Suprapubic skin (tissue), 4 donors: Measurements from ENCODE around the gene CAPN3. TPM values are rescaled to one million over a fixed set of nuclear protein-coding genes. Genes with fewer than 3 reads are reported as not detected.

Experiments
- DNase-seq, 2 donors: peaks; one replicate each; pipeline ENCODE4 v3.0.0-alpha.2; 2019; ENCODE audit warnings: low spot score in 2 of 2
- H3K27ac ChIP-seq: fragments of 200-600 bp; sonication (generic); one replicate; pipeline ENCODE4 v1.5.1; 2019
- H3K27me3 ChIP-seq: fragments of 200-600 bp; sonication (generic); one replicate; pipeline ENCODE4 v1.5.1; 2019
- H3K36me3 ChIP-seq: fragments of 200-600 bp; sonication (generic); one replicate; pipeline ENCODE4 v1.5.1; 2019
- H3K4me1 ChIP-seq: fragments of 200-600 bp; sonication (generic); one replicate; pipeline ENCODE4 v1.5.1; 2019
- H3K4me3 ChIP-seq: fragments of 200-600 bp; sonication (generic); one replicate; pipeline ENCODE4 v1.5.1; 2019; ENCODE audit warnings: mild to moderate bottlenecking
- H3K9me3 ChIP-seq: fragments of 200-600 bp; sonication (generic); one replicate; pipeline ENCODE4 v1.5.1; 2019
- EP300 ChIP-seq: sonication (generic); formaldehyde crosslinking; IDR thresholded peaks from one replicate; pipeline ENCODE4 v1.6.1; 2017; ENCODE audit warnings: antibody characterized with exemption
- POLR2A ChIP-seq, 2 donors: fragments of 450-650 bp; IDR thresholded peaks; one replicate each; pipeline ENCODE4 v1.6.1; 2017; ENCODE audit warnings: antibody characterized with exemption in 2 of 2, mild to moderate bottlenecking in 2 of 2, moderate library complexity in 2 of 2
- POLR2AphosphoS5 ChIP-seq, 3 donors: sonication (generic); formaldehyde crosslinking; IDR thresholded peaks; one replicate each; pipeline ENCODE4 v1.6.1; 2017; ENCODE audit warnings: antibody characterized with exemption in 3 of 3
- WGBS: methylation state at CpG from one replicate; pipeline ENCODE4 v1.1.5; 2018; 5-methylcytosine and 5-hydroxymethylcytosine counted together
- total RNA-seq, 4 donors: library from RNA; depleted of rRNA; stranded (reverse); fragments of >200 nt; gene quantifications; one replicate each; pipeline ENCODE4 v1.1.0, GENCODE V29; 2016
- TF ChIP-seq, protein P1 (sequence below), 2 donors: fragments of 200-600 bp in 1 of 2; fragments of 450-650 bp in 1 of 2; sonication (generic) in 1 of 2; IDR thresholded peaks; one replicate each; pipeline ENCODE4 v1.5.1; 2016 to 2019; ENCODE audit warnings: antibody characterized with exemption in 2 of 2, mild to moderate bottlenecking in 1 of 2, moderate library complexity in 1 of 2

CAPN3 gene
- total RNA-seq, 4 donors from 2014 or later = 28.9 to 117 (median 50.1) TPM

DNA sequence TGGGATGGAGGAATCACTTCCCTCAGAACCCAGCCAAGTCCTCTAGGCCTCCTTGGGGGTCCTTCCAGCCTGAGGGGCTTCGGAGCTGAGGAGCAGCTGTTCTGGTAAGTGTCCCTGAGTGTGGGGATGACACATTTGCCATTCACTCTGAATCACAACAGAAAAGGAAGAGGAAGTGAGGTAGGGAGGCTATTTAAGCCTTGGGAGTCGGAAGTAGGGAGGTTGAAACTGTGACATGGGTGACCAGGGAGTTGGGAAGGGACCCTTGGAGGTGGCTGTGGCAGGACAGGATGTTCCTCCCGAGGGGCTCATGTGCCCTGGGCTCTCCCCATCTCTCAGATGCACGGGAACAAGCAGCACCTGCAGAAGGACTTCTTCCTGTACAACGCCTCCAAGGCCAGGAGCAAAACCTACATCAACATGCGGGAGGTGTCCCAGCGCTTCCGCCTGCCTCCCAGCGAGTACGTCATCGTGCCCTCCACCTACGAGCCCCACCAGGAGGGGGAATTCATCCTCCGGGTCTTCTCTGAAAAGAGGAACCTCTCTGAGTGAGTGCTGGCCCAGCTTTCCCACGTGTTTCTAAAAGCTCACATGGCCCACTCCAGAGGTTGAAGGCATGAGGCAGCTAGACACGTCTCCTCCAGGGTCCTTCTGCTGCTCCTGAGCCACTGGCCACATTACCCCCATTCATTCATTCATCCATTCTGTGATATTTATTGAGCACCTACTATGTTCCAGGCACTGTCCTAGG lies 43.3 kb downstream of the CAPN3 start:
- Histone ChIP-seq H3K4me1 (no peaks in the 10 kb centered on the region), H3K27ac (no peak overlapping the region), H3K9me3 (no peaks in the 10 kb centered on the region), H3K36me3 (peaks cover 26% of the 10 kb centered on the region), H3K4me3 (no peak overlapping the region), H3K27me3 (no peaks in the 10 kb centered on the region)
- DNase-seq = no peak
- WGBS = 85% methylated on average over 14 of the region's 15 CpGs
- no peak for TF ChIP-seq EP300
- no peak for TF ChIP-seq POLR2AphosphoS5 (IDR thresholded peaks at IDR 0.05)
- TF ChIP-seq POLR2A (IDR thresholded peaks at IDR 0.05) = no peak
- TF ChIP-seq, protein P1, sequence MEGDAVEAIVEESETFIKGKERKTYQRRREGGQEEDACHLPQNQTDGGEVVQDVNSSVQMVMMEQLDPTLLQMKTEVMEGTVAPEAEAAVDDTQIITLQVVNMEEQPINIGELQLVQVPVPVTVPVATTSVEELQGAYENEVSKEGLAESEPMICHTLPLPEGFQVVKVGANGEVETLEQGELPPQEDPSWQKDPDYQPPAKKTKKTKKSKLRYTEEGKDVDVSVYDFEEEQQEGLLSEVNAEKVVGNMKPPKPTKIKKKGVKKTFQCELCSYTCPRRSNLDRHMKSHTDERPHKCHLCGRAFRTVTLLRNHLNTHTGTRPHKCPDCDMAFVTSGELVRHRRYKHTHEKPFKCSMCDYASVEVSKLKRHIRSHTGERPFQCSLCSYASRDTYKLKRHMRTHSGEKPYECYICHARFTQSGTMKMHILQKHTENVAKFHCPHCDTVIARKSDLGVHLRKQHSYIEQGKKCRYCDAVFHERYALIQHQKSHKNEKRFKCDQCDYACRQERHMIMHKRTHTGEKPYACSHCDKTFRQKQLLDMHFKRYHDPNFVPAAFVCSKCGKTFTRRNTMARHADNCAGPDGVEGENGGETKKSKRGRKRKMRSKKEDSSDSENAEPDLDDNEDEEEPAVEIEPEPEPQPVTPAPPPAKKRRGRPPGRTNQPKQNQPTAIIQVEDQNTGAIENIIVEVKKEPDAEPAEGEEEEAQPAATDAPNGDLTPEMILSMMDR (IDR thresholded peaks at IDR 0.05) = no peak

DNA sequence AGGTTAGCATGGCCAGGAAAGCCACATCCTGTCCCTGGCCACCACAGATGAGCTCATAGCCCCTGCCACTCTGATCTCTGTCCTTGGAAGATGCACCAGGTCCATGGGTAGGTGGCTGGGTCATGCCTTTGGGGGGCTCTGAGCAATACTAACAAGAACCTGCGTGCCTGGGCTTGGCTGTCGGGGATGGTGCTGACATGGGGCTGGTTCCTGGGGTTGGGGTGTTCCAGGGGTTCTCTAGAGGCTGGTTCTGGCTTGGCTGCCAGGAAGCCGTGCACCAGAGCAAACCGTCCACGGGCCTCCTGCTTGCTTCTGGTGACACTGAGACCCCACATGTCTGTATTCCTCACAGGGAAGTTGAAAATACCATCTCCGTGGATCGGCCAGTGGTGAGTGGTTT lies 44.1 kb downstream of the CAPN3 start:
- Histone ChIP-seq H3K4me3 (no peak overlapping the region), H3K36me3 (peaks cover 26% of the 10 kb centered on the region), H3K9me3 (no peaks in the 10 kb centered on the region), H3K27me3 (no peaks in the 10 kb centered on the region), H3K4me1 (no peaks in the 10 kb centered on the region), H3K27ac (no peak overlapping the region)
- 100% methylated on average over 3 of the region's 7 CpGs for WGBS
- DNase-seq = no peak
- no peak for TF ChIP-seq POLR2A (IDR thresholded peaks at IDR 0.05)
- TF ChIP-seq POLR2AphosphoS5 (IDR thresholded peaks at IDR 0.05) = no peak
- TF ChIP-seq, protein P1 (IDR thresholded peaks at IDR 0.05) = no peak
- TF ChIP-seq EP300 = no peak

DNA sequence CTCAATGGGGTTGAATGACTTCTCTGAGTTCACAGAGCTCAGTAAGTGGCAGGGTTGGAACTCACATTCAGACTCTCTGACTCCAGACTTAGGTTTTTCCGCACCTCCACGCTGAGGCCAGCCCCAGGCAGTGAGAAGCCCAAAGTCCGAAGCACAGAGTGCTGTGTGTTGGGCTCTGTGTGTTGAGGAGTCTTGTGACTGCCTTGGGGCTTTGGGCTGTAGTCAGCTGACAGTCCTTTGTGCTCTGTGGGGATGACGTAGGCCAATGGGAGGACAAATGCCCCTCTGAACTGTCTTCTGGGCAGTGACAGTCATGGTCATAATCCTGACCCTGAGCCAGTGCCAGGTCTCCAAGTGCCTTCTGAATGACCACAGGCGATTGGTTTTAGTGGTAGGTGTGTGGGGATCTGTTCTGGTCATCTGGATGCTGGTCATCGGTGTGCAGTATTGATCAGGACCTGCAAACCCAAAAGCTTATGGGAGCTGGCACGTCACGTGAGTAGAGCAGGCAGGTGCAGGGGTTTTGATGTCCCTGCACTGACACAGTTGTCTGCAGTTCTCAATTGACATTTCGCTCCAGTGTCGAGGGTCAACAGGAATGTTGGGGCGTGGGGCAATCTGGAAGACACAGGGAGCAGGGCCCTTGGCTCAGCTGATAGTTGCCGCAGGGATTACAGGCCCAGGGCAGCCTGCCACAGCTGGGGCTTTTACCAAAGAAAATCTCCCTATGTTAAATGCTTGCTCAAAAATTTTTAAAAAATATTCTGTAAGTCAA lies 45.3 kb downstream of the CAPN3 start:
- Histone ChIP-seq H3K4me3 (no peak overlapping the region), H3K27me3 (no peaks in the 10 kb centered on the region), H3K4me1 (no peaks in the 10 kb centered on the region), H3K27ac (peak overlapping the region; percentile 23), H3K36me3 (peaks cover 26% of the 10 kb centered on the region), H3K9me3 (no peaks in the 10 kb centered on the region)
- TF ChIP-seq POLR2A (IDR thresholded peaks at IDR 0.05) (no peak), POLR2AphosphoS5 (IDR thresholded peaks at IDR 0.05) (no peak), EP300 (no peak)
- TF ChIP-seq, protein P1 (IDR thresholded peaks at IDR 0.05) = no peak
- peak in 1 of 2 donors; percentile 41 for DNase-seq
- 90% methylated on average over 11 of the region's 12 CpGs for WGBS

DNA sequence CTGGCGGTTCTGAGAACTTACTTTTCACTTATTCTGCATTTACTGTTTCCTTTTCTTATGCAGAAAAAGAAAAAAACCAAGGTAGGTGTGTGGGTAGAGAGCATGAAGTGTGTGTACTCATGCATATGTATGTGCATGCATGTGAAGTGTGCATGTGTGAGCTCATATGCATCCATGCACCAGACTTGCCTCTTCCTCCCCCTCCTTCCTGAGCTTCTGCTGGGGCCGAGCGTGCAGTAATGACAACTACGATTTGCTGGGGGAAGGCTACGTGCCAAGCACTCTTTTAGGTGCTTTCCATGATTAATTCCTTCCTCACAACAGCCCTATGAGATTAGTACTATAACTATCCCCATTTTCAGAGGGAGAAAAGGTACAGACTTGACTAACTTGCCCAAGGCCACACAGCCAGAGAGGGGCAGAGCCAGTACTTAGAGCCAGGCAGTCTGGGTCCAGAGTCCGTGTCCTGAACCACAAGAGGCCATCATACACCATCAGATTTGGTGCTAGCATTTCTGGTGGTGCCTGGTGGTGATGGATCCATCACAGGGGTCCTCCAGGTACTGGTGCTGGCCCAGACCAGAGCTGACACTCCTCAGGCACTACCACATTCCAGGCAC lies 46.7 kb downstream of the CAPN3 start:
- WGBS = 32% methylated on average over 6 of the region's 6 CpGs
- H3K36me3 ChIP-seq = peaks cover 32% of the 10 kb centered on the region
- no peak for DNase-seq
- TF ChIP-seq POLR2A (IDR thresholded peaks at IDR 0.05) (no peak), POLR2AphosphoS5 (IDR thresholded peaks at IDR 0.05) (no peak), EP300 (no peak)
- TF ChIP-seq, protein P1 (IDR thresholded peaks at IDR 0.05) = no peak
- H3K27me3 ChIP-seq = no peaks in the 10 kb centered on the region
- H3K4me1 ChIP-seq = no peaks in the 10 kb centered on the region
- H3K27ac ChIP-seq = no peak overlapping the region
- no peaks in the 10 kb centered on the region for H3K9me3 ChIP-seq
- H3K4me3 ChIP-seq = no peak overlapping the region

DNA sequence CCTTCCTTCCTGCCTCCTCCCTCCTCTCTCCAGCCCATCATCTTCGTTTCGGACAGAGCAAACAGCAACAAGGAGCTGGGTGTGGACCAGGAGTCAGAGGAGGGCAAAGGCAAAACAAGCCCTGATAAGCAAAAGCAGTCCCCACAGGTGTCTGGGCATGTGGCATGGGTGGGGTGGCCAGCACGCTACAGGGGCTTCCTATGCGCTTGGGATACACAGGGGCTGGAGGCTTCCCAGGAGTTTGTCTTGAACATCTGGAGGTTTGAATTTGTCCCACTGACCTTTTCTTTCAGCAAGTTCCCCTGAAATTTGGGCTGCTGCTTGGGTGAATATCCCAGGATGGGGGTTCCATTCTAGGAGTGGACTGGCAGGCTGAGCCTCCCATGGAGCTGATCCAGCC lies 48.9 kb downstream of the CAPN3 start:
- TF ChIP-seq EP300 = no peak
- TF ChIP-seq, protein P1 (IDR thresholded peaks at IDR 0.05) = no peak
- TF ChIP-seq POLR2AphosphoS5 (IDR thresholded peaks at IDR 0.05) = no peak
- no peak for TF ChIP-seq POLR2A (IDR thresholded peaks at IDR 0.05)
- Histone ChIP-seq H3K4me3 (no peak overlapping the region), H3K4me1 (no peaks in the 10 kb centered on the region), H3K27ac (no peak overlapping the region), H3K27me3 (no peaks in the 10 kb centered on the region), H3K36me3 (peaks cover 36% of the 10 kb centered on the region), H3K9me3 (no peaks in the 10 kb centered on the region)
- DNase-seq = no peak
- WGBS = 62% methylated on average over 4 of the region's 4 CpGs
